Prostate gland (tissue), 2 donors: Measurements from ENCODE around the gene ATP13A1. TPM values are rescaled to one million over a fixed set of nuclear protein-coding genes. Genes with fewer than 3 reads are reported as not detected.

Experiments
- DNase-seq: peaks from one replicate; pipeline ENCODE4 v3.0.0-alpha.2; 2019; ENCODE audit warnings: low spot score
- H3K27ac ChIP-seq, 2 donors: fragments of 200-600 bp; sonication (generic); 2 replicates each; pipeline ENCODE4 v1.5.1; 2017 to 2019
- H3K27me3 ChIP-seq: fragments of 200-600 bp; sonication (generic); replicated peaks from 2 replicates; pipeline ENCODE4 v1.5.1; 2019; ENCODE audit not compliant: insufficient read depth
- H3K36me3 ChIP-seq, 2 donors: fragments of 200-600 bp; sonication (generic); 1 replicate in 1 of 2; 2 replicates in 1 of 2; pipeline versions ENCODE4 v1.5.1 to v1.8.1; 2017 to 2019
- H3K4me1 ChIP-seq: fragments of 200-600 bp; sonication (generic); replicated peaks from 2 replicates; pipeline ENCODE4 v1.5.1; 2019
- H3K4me3 ChIP-seq, 2 donors: fragments of 200-600 bp; sonication (generic); 2 replicates each; pipeline ENCODE4 v1.5.1; 2017 to 2019
- H3K9me3 ChIP-seq: fragments of 200-600 bp; sonication (generic); 2 replicates; pipeline ENCODE4 v1.5.1; 2017
- CTCF ChIP-seq, 4 experiments: fragments of 200-600 bp in 2 of 4; fragments of 450-650 bp in 2 of 4; sonication (generic) in 2 of 4; IDR thresholded peaks; 1 replicate in 3 of 4; 2 replicates in 1 of 4; pipeline ENCODE4 v1.5.1; 2016 to 2019; ENCODE audit warnings: antibody characterized with exemption in 4 of 4, mild to moderate bottlenecking in 2 of 4, moderate library complexity in 2 of 4
- POLR2A ChIP-seq: fragments of 450-650 bp; IDR thresholded peaks from one replicate; pipeline ENCODE4 v1.6.1; 2016; ENCODE audit warnings: antibody characterized with exemption, mild to moderate bottlenecking
- POLR2AphosphoS5 ChIP-seq: sonication (generic); formaldehyde crosslinking; IDR thresholded peaks from one replicate; pipeline ENCODE4 v1.6.1; 2017; ENCODE audit warnings: antibody characterized with exemption
- WGBS: methylation state at CpG from one replicate; pipeline ENCODE4 v1.1.5; 2018; 5-methylcytosine and 5-hydroxymethylcytosine counted together
- intact Hi-C: fragments of 100-400 bp; cut with DNase I; formaldehyde crosslinking; loops from one replicate; pipeline ENCODE4 v1.14.2; 2022
- total RNA-seq, 2 donors: library from RNA; depleted of rRNA; stranded (reverse); fragments of >200 nt; gene quantifications; one replicate each; pipeline ENCODE4 v1.1.0, GENCODE V29; 2016

Gene ATP13A1
- total RNA-seq, 2 donors from 2014 or later, result 227 to 315 TPM

DNA sequence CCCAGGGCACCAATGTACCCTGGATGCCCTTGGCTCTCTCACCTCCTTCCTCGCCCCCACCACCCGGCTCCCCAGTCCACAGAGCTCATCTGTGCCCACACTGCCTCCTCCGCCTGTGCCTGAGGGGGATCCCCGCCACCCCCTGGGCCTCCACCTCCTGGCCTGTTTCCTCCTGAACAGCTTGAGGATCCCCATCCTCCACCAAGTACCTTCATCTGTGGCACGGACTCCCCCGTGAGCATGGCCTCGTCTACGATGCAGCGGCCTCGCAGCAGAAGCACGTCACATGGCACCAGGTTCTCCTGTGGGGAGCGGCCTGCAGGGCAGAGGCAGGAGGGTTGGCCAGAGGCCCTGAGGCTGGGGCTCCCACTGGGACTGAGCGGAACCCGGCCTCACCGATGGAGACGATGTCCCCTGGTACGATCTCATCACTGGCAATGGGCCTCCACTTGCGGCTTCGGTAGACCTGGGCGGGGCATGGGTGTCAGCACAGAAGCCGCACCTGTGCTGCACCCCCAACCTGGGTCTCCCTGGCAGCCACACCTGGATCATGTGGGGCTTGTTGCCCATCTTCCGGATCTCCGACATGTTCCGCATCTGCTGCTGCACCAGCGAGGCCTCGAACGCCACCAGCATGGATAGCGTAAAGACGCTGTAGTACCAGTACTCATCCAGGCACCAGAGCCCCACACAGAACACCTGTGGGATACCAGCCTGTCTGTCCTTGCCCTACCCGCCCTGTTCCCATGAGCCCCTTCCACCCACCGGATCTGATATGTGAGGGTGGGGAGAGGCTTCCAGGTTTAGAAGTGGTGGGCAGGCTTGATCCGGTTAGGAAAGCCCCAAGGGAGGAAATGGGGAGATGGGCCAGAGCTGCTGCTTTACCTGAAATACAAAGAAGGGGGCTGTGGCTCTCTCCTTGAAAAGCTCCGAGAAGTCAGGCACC is 6.8 kb downstream of the ATP13A1 start:
- 97% methylated on average over 24 of the region's 33 CpGs for WGBS
- no peaks in the 10 kb centered on the region for H3K4me1 ChIP-seq
- TF ChIP-seq CTCF (IDR thresholded peaks at IDR 0.05) (no peak), POLR2A (no peak), POLR2AphosphoS5 (no peak)
- no peaks in the 10 kb centered on the region for H3K27me3 ChIP-seq
- no peak overlapping the region for H3K4me3 ChIP-seq
- DNase-seq, result no peak
- intact Hi-C loops, result no loop called here
- no peaks in the 10 kb centered on the region for H3K9me3 ChIP-seq
- no peak overlapping the region for H3K27ac ChIP-seq
- peaks cover 36 to 49% of the 10 kb centered on the region in 2 donors for H3K36me3 ChIP-seq

- WGBS, result 93% methylated on average over 24 of the region's 27 CpGs
- Histone ChIP-seq H3K4me3 (no peak overlapping the region), H3K4me1 (no peaks in the 10 kb centered on the region), H3K36me3 (peaks cover 40 to 55% of the 10 kb centered on the region in 2 donors), H3K9me3 (no peaks in the 10 kb centered on the region), H3K27ac (no peak overlapping the region), H3K27me3 (no peaks in the 10 kb centered on the region)
- TF ChIP-seq POLR2AphosphoS5, result no peak
- no peak for TF ChIP-seq POLR2A
- TF ChIP-seq CTCF (IDR thresholded peaks at IDR 0.05), result no peak
- intact Hi-C loops, result no loop called here
- DNase-seq, result no peak
Measured at GRCh38 chr19:19655641-19656343, 7.7 kb downstream of the ATP13A1 start.

GRCh38 chr19:19655051-19655594 is 8.4 kb downstream of the ATP13A1 start:
- H3K27me3 ChIP-seq, result no peaks in the 10 kb centered on the region
- H3K4me1 ChIP-seq, result no peaks in the 10 kb centered on the region
- WGBS, result 91% methylated on average over 11 of the region's 22 CpGs
- peaks cover 40 to 55% of the 10 kb centered on the region in 2 donors for H3K36me3 ChIP-seq
- intact Hi-C loops, result no loop called here
- no peak overlapping the region for H3K27ac ChIP-seq
- no peak overlapping the region for H3K4me3 ChIP-seq
- TF ChIP-seq POLR2A (no peak), POLR2AphosphoS5 (no peak), CTCF (IDR thresholded peaks at IDR 0.05) (no peak)
- DNase-seq, result no peak
- H3K9me3 ChIP-seq, result no peaks in the 10 kb centered on the region

DNA sequence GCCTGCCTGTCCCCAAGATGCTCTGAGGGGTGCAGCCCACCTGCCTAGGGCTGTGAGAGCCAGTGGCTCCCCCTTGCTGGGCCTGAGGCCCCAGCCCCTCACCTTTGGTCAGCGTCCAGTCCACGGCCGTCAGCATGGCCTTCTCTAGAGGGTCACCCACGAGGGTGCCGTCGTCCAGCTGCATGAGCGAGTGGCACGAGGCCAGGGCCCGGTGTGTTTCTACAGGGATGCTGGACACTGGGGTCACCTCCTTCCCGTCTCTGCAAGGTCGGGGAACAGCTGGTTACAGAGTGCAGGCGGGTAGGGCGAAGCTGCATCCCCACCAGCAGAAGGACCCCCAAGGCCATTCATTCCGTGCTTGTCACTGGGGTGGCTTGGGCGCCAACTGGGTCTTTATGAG is 9.0 kb downstream of the ATP13A1 start:
- intact Hi-C loops, result no loop called here
- Histone ChIP-seq H3K4me1 (no peaks in the 10 kb centered on the region), H3K9me3 (no peaks in the 10 kb centered on the region), H3K36me3 (peaks cover 40 to 55% of the 10 kb centered on the region in 2 donors), H3K27me3 (no peaks in the 10 kb centered on the region), H3K4me3 (no peak overlapping the region), H3K27ac (no peak overlapping the region)
- WGBS, result 90% methylated on average over 15 of the region's 15 CpGs
- no peak for TF ChIP-seq POLR2A
- TF ChIP-seq POLR2AphosphoS5, result no peak
- no peak for TF ChIP-seq CTCF (IDR thresholded peaks at IDR 0.05)
- no peak for DNase-seq
